Right renal pelvis (tissue), 4 donors: ENCODE data around the gene DGKQ. TPM values are rescaled to one million over a fixed set of nuclear protein-coding genes. Genes with fewer than 3 reads are reported as not detected.
A peak's percentile ranks its signal among the peaks of the same experiment; 100 is the strongest.

Source experiments
- DNase-seq, 4 donors: peaks; one replicate each; pipeline ENCODE4 v3.0.0-alpha.2; 2013; ENCODE audit warnings: low read depth in 4 of 4, low spot score in 3 of 4, missing footprints in 1 of 4
- polyA plus RNA-seq, 4 donors: library from polyadenylated mRNA; unstranded; fragments of 120-200 nt; gene quantifications; one replicate each; pipeline ENCODE4 v1.2.1, GENCODE V29; 2013; ENCODE audit not compliant: insufficient read length in 4 of 4

Gene DGKQ, protein sequence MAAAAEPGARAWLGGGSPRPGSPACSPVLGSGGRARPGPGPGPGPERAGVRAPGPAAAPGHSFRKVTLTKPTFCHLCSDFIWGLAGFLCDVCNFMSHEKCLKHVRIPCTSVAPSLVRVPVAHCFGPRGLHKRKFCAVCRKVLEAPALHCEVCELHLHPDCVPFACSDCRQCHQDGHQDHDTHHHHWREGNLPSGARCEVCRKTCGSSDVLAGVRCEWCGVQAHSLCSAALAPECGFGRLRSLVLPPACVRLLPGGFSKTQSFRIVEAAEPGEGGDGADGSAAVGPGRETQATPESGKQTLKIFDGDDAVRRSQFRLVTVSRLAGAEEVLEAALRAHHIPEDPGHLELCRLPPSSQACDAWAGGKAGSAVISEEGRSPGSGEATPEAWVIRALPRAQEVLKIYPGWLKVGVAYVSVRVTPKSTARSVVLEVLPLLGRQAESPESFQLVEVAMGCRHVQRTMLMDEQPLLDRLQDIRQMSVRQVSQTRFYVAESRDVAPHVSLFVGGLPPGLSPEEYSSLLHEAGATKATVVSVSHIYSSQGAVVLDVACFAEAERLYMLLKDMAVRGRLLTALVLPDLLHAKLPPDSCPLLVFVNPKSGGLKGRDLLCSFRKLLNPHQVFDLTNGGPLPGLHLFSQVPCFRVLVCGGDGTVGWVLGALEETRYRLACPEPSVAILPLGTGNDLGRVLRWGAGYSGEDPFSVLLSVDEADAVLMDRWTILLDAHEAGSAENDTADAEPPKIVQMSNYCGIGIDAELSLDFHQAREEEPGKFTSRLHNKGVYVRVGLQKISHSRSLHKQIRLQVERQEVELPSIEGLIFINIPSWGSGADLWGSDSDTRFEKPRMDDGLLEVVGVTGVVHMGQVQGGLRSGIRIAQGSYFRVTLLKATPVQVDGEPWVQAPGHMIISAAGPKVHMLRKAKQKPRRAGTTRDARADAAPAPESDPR
- polyA plus RNA-seq, result 10 to 100 TPM in 1 of 4 donors, 1 to 10 TPM in 3; 6.4 to 10.4 (median 6.8) TPM

DNA sequence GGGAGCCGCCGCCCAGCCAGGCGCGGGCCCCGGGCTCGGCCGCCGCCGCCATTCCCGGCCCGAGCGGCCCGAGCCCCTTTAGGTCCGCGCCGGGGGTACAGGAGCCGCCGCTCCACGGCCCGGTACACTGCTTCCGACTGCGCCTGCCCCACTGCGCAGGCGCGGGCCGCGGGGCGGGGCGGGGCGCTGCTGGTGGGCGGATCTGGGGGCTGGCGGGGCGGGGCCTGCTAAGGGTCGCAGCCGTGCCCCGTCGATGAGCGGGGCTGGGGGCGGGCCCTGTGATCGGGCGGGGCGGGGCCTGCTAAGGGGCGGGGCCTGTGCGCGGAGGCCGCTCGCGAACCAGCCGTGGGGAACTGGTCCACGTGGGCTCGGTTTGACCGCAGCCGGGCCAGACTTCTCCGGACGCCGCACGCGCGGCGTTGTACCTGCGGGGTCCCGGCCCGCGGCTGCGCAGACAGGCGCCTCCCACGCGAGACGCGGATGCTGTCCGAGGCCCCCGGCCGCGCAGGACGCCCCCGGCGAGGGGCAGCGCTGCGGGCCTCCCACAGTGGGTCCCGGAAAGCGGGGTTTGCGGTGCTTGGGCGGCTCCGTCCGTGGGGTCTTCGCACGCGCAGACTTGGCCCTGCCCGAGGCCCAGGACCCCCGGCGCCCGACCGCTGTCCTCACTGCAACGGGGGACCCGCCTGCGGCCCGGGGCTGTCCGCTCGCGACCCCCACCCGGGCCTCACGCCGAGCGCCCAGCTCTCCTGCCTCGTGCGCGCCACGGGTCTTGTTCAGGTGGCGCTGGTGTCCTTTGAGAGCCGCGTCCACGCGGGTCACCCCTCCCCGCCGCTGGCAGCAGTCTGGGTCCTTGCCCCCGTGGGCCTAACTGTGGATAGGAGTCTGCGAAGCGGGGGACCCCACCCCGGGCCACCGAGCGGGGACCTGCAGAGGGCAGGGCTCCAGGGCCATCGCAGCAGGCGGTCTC lies at the start of gene DGKQ:
TSS of gene DGKQ (minus strand) at position 139 of the 967 bp plus-strand sequence. CDS start at position 52, 87 bp downstream.
- DNase-seq, result peak in 2 of 4 donors; percentile 56 to 60

DNA sequence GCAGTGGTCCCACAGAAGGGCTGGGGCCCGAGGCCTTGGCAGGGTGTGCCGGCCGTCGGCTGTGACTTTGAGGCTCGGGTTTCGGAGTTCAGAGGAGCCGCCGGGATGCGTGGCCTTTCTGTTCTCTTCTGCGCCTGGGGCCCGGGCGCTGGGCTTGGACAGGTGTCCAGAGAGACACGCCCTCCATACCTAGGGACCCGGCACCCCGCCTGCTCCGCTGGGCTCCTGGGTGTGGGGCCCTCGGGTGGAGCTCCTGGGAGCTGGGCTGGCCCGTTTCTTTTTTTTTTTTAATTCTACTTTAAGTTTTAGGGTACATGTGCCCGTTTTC lies 49.3 kb upstream of the DGKQ start:
- DNase-seq, result no peak

DNA sequence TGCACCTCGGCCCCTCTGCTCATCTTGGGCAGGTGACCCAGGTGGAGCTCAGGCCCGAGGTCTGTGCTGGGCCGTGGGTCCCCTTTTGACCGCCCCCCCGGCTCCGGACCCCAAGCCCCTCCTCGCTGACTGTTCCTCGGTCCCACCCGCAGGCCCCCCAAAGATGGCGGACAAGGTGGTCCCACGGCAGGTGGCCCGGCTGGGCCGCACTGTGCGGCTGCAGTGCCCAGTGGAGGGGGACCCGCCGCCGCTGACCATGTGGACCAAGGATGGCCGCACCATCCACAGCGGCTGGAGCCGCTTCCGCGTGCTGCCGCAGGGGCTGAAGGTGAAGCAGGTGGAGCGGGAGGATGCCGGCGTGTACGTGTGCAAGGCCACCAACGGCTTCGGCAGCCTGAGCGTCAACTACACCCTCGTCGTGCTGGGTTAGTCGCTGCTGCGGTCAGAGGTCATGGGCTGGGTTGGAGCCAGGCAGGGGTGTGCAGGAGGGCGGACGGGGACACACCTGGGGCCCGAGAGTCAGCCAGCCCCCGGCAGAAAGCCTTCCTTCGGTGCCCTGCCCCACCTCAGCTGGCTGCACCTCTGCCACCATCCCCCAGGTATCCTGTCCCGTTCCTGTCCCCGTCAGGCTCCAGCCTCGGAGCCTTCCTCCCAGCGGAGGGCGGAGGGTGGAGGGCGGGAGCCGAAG lies 48.8 kb upstream of the DGKQ start:
- DNase-seq, result no peak

DNA sequence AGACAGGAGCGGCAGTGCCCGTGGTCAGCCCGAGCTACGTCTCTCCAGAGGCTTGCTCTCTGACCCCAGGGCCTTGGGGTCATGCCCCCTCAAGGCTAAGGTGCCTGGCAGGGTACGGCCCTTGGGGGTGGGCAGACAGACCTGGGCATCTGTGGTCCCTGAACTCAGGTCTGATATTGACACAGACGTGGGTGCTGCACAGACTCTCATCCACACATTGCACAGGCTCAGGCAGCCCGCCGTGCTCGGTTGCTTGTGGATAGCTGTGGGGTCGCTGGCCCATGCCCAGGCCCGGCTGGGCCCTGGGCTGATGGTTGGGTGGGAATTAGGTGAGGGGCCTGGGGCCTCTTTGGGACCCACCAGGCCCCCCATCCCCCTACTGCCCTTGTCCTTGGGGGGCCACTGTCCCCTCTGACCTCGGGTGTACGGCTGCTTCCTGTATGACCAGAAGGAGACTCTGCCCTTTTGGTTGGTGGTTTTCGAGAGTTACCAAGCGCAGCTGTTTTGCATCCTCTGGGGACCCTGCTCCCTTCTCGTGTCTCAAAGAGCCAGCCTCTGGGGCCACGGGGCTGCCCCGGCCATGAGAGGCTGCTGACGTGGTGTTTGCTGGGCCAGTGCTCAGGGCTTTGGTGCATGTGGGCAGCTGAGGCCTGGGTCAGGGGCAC lies 48.1 kb upstream of the DGKQ start:
- DNase-seq, result no peak

DNA sequence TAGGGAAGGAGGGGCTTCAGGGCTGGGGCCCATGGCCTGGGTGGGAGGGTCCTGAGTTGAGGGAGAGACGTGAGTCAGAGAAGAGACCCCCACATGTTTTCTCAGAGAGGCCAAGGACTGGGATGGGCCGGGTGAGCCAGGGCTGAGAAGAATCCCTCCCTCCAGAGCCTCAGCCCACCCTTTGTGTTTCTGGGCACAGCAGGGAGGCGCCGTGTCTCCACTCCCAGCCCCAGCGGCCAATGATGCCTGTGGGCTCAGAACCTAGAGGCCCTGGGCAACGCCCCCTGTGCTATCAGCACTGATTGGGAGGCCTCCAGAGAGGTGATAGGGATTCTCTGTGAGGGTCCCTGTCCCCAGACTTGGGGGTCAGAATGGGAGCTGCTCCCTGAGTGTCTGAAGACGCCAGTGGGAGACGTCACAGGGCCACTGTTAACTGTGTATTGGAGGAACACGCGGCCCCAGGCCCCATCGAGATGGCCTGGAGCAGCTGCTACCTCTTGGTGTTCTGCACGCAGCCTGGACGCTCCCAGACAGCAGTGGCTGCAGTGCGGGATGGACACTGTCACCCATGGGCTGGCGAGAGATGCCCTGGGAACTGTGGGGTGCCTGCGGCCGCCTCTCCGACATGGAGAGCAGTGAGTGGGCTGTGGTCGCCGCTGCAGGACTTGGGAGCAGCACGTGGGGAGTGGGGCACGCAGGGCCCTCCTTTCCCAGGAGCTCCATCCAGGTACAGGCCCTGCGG lies 46.5 kb upstream of the DGKQ start:
- DNase-seq, result no peak

DNA sequence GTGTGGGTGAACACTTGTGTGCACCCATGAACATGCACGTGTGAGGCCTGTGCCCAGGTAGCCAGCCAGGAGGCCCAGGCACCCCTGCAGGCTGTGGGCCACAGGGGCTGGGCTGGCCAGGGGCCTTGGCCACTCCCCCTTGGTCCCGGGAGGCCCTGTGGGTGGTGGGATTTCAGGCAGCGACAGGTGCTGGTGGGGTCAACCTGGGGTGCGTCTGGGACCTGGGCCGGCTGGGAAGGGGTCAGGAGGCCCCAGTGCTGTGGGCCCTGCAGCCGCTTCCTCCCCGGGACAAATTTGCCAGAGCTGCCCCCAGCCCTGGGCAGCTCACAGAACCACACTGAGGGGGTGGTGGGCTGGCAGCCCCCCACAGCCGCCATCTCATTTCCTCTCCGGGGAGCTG lies 46.0 kb upstream of the DGKQ start:
- DNase-seq, result no peak

DNA sequence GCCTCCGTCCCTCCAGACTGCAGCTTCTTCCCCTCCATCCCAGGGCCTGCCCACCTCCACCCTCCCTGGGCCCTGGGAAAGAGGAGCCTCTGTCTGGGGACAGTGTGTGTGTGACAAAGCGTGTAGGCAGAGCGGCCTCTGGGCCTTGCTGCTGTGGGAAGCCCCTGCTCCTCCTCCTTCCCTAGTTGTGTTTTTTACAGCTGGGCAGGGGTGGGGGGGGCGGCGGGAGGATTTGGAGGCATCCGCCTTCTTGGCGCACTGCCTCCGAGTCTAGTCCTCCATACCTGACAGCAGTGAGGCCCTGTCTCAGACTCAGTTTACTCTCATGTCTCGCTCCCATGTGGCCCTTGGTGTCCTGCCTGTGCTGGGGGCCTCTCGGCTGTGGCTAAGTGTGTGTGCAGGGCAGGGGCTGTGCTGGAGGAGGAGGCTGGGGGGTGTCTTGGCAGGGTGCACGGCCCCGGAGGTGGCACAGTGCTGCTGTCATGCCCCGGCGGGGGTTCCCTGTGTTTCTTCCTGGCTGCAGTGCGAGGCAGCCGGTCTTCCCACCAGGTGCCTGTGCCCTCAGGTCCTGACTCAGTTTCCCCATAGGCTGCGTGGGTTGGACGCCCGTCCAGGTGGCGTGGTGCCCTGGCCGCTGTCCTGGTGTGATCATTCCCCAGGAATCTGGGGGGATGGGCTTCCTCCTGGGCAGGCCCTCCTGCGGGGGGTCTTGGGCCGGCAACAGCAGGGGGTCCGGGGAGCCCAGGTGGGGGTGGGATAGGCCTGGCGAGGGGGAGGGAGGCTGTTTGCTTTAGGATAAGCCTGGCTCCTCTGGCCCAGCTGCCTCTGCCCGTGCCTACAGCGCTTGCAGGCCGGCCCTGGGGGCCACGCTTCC lies 45.0 kb upstream of the DGKQ start:
- no peak for DNase-seq

DNA sequence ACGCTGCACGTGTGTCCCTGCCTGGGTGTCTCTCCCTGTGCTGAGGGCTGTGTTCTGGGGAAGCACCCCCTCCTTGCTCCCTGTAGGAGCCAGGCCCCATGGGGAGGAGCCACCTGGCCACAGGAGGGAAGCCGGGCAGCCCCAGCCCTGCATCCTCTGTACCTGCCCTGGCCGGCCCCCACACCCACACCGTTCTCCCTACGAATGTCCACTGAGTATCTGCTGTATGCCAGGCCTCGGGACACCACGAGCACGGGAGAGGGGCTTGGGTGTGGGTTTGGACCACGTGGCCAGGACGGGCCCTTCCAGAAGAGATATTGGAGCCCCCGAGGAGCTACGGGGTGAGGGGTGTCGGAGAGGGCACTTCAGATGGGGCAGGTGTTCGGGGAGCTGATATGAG lies 44.3 kb upstream of the DGKQ start:
- no peak for DNase-seq

DNA sequence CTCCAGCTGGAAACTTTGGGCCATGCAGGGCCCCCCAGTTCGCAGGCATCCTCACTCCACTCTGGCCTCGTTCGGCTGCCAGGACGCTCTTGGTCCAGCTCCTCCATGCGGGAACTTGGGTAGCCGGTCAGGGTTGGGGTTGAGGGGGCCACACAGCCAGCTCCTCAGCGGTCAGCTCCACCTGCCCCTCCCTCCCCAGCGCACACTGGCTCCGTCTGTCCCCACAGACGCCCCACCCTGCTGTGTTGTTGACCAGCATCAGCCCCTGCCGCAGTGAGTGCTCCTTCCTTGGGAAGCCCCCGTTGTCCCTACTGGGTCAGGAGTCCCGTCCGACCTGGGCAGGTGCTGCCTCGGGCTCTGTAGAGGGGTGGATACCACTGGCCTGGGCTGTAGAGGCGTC lies 43.8 kb upstream of the DGKQ start:
- no peak for DNase-seq

DNA sequence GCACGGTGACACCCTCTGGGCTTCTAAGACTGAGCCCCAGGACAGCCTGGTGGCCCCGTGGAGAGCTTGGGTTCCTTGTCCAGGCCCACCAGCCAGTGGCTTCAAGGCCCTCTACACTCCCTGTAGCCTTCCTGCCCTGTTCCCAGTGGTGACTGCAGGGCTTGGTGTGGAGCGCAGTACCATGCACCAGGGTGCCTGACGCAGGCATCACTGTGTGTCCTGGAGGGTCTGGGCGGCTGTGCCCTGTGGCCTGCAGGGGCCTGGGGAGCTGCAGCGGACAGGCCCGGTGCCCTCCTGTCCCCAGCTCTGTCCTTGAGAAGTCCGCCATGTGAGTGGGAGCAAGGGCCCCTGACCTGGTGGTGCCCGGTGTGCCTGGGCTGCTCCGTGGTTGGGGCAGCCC lies 42.4 kb upstream of the DGKQ start:
- DNase-seq, result no peak

DNA sequence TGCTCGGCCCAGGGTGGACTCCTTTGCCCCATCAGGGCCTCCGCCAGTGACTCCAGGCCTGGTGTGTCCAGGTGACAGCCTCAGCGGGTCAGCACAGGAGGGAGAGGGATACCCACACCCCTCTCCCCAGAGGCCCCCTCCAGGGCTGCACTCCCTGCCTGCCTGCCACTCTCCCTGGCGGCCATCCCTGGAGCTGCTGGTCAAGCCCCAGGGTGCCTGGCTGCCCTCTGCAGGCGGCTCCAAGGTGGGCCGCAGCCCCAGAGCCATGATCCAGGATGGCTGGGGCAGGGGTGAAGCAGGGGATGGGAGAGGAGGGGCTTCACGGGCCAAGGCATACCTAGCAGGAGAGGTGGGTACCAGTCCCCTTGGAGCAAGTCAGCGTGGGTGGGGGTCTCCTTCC lies 41.8 kb upstream of the DGKQ start:
- DNase-seq, result no peak

DNA sequence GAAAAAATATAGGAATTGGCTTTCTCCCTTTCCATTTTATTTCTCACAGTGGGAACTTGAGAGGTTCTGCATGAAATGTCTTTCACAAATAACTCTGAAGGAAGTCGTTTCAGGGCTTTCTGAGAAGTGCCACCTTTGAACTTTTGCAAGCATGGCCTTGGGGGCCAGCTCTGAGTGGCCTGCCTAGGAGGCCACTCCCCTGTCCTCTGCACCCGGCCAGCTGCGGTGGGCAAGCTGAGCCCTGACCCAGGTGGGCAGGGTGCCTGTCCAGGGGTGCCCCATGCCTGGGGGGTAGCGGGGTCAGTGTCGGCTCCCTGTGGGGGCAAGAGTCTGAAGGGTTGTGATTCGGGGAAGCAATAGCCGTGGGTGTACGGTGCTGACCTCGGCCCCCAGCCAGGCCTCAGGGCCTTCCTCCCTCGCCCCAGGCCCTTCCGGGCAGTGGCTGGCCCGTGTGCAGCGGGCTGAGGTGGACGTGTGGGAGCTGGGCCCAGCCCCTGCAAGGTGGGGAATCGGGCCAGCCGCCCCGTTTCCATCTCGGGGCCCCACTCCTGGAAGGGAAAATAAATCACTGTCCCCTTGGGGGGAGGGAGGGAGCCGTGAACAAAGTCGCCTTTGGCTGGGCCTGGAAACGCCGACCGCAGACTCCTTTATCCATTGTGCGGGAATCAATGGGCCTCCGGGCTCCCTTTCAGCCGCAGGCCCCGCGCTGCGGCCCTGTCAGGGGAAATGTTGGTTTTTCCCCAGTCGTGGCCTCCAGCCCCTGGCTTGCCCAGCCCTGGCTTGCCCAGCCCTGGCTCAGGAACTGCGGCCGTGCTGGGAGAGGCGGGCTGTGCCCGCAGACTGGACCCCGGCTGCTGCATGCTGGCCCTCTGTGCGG lies 41.2 kb upstream of the DGKQ start:
- DNase-seq, result no peak

DNA sequence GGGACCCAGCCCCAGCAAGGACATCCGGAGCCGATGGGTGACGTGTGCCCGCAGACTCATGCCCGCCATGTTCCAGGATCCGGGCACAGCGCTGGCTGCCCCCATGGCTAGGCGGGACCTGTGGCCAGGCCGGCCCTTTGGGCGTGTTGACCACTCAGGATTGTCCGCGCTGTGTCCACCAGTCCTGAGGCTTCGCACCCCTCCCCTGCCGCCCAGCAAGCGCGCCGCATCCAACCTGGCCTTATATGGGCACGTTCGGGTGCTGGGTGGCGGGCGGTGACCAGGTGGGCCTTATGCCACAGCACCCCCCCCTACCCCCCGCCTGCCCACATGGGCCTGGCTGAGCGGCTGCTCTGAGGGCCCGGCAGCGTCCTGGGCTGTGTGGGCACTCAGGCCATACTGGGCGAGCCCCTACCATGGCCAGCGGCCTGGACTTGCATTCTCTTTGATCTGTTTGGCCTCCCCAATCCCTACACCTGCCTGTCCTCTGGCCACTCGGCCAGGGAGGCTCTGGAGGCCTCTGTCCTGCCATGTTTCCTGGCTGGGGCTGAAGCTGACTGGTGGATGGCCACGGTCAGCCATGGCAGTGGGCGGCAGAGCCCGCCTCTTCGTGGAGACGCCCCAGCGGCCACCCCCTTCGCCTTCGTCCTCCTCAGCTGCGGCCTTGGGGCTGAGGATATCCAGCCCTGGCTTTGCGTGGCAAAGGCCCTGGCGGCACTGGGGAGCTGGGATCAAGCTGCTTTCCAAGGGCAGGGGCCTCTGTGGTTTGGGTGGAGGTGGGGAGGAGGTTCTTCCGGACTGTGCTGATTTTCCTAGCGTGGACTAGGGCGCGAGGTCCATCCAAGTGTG lies 40.1 kb upstream of the DGKQ start:
- DNase-seq, result no peak

DNA sequence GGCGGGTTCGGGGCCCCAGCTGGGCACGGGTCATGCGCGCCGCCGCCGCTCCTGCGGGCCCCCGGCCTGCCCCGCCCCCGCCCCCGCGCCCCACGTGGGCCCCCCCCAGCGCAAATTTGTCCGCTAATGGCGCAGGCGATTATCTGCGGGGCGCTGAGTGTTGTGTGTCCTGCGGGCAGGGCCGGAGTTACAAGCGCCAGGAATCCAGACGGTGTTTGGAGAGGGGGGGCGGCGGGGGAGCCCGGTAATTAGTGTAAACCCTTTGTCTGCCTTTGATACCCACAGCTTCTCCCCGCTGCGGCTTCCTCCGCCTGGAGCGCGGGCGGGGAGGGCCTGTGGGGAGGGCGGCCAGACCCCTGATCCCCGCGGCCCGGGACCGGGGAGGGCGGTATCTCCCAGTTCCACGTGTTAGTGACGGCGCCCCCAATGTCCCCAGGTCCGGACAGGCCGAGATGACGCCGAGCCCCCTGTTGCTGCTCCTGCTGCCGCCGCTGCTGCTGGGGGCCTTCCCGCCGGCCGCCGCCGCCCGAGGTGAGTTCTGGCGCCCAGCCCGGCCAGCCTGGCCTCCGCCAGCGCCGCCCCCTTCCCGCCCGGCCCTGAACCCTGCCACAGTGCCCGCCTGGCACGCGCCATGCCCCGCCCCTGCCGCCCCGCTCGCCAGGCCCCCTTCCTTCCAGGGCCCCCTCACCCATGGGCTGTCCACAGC lies 38.8 kb upstream of the DGKQ start:
- no peak for DNase-seq

DNA sequence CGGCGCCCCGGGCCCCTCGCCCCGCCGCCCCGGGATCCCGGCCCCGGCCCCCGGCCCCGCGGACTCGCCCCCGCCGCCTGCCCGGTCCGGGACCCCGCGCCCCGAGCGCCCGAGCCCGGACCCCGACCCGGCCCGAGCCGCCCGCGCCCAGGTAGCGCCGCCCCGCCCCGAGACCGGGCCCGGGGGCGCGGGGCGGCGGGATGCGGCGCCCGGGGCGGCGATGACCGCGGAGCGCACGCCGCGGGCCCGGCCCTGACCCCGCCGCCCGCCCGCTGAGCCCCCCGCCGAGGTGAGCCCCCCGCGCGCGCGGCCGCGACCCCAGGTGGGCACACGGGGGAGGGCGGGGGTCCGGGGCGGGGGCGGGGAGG lies 38.3 kb upstream of the DGKQ start:
- no peak for DNase-seq
